GM19463 (cell line): ENCODE measurements around the gene ENAH.
A peak's percentile ranks its signal among the peaks of the same experiment; 100 is the strongest.
"Not testable (repeated sequence)": the region's sequence is repeated elsewhere in the genome, so short reads cannot be mapped to it uniquely, and the experiment has no call there.

Source experiments
- ATAC-seq: cut with Tn5 transposase; IDR thresholded peaks from one replicate; pipeline ENCODE4 v1.9.1; 2021; ENCODE audit warnings: mild to moderate bottlenecking, moderate library complexity; ENCODE audit not compliant: unreplicated experiment

Gene ENAH

DNA sequence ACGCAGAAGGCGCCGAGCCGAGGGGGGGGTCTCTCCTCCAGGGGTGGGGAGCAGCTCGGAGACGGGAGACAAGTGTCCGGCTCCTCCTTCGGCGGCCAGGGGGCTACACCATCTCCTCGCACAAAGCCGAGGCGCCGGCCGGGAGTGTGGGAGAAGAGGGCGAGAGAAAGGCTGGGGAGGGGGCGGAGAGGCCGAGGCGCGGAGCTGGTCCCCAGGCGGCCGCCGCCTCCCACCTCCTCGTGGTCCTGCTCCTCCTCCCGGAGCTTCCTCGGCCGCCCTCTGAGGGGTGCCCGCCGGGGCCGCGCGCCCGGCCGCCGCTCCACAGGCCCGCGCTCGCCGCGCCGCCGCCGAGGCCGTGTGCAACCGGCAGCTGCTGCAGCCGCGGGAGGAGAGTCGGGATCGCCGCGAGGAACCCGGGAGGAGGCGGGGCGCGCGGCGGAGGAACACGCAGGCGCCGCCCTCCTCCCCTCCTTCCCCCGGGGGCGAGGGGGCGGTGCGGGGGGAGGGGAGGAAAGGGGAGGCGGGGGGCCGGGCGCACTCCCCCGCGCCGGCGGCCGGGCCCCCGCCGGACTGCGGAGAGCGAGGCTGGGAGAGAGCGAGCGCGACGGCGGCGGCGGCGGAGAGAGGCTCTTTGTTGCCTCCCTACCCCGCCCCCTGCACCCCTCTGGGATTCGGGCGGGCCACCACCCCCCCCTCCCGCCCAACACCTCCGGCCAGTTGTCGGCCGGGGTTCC lies at the start of gene ENAH:
ENAH (minus strand) TSS at position 395 of the 734 bp plus-strand sequence. CDS start 433 bp downstream, outside the sequence.
- ATAC-seq, result peak; percentile 78

DNA sequence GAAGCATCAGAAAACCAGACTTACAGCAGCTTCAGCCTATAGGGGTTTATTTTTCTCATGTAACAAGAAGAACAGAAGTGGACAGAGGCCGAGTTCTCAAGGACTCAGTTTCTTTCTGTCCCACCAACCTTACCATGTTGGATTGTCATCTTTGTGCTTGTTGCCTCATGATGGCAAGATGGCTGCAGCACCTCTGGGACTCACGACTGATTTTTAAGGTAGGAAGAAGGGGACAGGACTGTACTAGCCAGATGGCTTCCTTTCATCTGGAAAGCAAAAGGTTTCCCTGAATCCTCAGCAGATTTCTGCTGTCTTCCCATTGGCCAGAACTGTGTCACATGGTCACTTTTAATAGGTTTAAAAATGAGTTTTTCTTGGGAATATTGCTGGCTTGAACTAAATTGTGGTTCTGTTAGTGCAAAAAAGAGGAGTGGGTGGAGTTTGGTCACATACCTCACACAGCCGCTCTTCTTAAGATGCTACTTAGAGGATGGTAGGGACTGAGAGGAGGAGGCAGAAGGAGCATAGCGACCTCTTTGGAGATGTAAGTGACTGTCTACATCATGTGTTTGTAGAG lies 48.1 kb upstream of the ENAH start:
- no peak for ATAC-seq

DNA sequence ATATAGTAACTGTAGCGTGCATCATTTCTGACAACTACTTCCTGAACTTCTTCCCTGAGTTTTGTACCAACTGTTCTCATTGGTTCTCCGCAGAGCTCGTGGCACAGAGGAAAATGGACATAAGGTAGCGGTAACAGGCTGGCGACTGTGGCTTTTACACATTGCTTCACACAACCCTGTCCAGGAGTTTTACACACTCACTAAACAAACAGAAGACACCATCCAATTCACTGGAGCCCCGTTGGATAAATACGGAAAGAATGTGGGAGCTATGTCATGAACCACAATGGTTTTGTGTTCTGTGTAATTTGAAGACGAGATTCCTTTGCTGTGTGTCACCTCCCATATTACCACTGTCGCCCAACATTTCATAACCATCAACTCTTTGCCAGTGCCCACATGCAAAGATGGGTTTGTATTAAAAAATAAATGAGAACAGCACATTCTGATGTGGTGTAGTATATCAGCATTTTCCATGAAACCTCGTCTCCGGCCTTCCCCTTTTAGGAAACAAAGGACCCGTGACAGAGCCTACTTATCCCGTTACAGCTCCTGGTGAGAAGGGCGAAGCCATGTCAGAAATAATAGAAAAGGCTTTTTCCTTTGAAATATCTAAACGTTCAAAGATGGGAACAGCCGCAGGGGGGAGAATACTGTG lies 47.4 kb upstream of the ENAH start:
- ATAC-seq, result no peak

DNA sequence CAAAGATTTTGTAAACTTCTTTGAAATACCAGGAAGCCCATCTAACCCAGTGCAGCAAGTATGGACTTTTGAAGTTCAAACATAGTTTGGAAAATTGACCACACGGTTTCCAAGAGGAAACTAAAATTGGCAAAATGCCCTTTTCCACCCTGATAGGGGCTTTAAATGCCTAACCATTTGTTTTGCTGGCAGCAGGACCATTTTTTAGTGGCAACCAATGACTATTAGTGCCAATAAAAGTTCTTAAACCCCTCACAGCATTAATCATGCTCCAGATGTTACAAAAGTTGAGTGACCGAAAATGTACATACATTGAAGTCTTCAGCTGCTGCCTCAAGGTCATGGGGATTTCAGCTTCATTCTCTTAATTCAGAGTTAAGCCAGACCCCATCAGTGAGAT lies 46.4 kb upstream of the ENAH start:
- no peak for ATAC-seq

DNA sequence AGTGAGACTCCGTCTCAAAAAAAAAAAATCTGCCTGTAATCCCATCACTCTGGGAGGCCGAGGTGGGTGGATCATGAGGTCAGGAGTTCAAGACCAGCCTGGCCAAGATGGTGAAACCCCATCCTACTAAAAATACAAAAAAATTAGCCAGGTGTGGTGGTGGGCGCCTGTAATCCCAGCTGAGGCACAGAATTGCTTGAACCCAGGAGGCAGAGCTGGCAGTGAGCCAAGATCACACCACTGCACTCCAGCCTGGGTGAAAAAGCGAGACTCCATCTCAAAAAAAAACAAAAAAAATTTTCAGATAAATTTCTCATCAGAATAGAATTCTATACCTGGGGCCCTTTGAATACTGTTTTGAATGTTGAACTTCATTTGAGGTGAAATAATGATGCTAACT lies 45.3 kb upstream of the ENAH start:
- ATAC-seq, result not testable (repeated sequence)

DNA sequence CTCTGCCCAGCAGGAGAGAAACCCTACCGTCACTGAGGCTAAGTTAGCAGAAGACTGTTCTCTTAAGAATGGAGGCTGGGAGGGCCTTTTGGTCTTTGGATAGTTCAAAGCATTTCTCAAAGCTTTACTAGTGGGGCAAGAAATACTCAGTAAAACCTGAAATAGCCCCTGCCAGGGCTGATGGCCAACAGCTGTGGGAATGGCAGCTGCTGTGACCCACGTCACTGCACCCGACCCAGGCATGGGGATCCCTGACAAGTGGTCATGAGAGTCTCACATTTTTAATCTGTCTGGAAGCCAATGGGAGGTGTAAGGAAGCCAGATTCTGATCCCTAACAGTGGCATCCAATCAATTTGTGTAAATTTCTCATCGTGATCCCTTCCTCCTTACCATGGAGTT lies 44.5 kb upstream of the ENAH start:
- no peak for ATAC-seq

DNA sequence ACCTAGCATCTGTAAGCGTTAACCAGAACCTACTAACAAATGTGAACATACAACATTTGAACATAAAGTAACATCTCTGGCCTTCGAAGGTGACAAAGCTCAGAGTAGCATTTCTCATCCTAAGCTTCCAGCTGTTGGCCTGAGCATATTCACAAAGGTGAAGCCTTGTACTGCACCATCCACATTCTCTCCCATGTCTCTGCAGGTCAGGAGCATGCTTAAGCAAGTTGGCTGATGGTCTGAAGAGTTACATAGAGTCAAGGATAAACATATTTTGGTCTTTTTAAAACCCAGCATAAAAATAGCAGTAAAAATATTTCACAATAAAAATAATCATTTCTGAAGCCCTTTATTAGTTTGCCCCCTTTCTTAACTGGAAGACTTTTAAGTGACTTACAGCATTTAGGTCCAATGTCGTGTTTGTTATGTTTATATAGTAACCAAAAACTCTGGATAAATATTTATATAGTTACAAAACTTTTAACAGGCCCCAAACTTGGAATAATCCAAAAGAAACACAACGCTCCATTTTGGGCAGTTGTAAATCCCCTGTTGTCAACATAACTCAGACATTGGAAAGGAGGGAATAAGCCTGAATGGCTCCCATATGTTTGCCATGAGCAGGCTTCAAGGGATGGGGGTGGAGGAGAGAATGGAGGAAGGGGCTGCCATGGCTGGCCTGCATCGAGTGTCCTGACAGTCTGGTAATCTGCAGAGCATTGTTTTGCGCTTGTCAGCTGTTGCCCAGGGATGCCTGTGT lies 42.8 kb upstream of the ENAH start:
- no peak for ATAC-seq

DNA sequence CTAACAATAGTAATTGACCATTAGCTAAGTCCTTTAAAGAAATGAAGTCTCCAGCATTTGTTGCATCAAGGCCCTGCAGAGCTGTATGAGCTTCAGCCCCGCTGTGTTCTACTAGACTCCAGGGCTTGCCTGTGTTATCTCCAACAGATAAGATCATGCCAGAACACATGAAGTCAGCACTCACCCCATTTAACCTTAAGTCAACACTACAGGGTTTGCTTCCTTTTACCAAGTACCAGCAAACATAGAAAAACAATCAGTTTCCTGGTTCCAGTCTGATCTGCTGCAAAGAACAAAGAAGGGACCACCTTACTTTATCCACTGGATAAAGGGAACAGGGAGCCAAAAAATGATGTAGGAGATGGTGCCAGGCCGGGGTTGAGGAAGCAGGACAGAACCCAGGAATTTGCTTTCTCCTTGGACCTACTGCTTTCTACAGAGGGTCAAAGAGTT lies 41.3 kb upstream of the ENAH start:
- ATAC-seq, result no peak

DNA sequence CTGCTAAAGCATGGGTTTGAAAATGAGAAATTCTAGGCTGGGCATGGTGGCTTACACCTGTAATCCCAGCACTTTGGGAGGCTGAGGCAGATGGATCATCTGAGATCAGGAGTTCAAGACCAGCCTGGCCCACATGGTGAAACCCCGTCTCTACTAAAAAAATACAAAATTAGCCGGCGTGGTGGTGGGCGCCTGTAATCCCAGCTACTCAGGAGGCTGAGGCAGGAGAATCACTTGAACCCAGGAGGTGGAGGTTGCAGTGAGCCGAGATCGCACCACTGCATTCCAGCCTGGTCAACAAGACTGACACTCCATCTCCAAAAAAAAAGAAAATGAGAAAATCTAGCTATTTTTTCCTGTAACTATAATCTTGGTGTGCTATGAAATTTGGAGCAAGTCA lies 40.8 kb upstream of the ENAH start:
- not testable (repeated sequence) for ATAC-seq

DNA sequence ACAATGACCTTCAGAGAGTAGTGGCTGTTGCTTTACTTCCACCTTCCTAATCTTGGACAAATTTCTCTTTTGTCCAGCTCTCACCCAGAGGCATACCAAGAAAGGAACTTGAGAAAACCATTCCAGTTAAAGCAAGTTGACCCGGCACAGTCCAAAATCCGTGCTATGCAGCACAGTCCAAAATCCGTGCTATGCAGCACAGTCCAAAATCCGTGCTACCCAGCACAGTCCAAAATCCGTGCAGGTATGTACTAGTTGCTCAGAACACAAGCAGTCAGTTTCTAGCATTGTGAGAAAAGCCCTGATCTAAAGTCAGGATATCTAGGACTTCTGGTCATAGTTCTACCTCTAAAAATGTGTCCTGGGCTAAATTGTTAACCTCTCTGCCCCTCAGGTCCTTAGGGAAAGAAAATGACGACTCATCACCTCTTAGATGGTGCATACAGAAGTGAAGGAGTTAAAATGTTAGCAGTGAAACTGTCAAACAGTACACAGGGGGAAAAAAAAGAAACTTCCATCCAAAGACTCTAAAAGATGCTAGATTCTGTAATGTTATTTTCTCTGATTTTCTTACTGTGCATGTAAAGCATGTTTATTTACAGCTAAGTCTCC lies 40.3 kb upstream of the ENAH start:
- no peak for ATAC-seq

DNA sequence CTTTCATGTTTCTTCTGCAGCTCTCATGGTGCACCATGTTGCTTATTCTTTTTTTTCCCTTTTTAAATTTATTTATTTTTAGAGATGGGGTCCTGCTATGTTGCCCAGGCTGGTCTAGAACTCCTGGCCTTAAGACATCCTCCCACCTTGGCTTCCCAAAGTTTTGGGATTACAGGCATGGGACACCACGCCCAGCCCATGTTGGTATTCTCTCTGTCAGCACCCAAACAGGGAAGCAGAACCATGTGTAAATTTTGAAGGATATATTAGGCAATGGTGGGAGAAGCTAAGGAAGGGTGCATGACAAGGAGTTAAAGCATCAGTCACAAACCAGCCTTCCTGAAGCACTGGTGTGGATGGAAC lies 39.6 kb upstream of the ENAH start:
- ATAC-seq, result no peak

DNA sequence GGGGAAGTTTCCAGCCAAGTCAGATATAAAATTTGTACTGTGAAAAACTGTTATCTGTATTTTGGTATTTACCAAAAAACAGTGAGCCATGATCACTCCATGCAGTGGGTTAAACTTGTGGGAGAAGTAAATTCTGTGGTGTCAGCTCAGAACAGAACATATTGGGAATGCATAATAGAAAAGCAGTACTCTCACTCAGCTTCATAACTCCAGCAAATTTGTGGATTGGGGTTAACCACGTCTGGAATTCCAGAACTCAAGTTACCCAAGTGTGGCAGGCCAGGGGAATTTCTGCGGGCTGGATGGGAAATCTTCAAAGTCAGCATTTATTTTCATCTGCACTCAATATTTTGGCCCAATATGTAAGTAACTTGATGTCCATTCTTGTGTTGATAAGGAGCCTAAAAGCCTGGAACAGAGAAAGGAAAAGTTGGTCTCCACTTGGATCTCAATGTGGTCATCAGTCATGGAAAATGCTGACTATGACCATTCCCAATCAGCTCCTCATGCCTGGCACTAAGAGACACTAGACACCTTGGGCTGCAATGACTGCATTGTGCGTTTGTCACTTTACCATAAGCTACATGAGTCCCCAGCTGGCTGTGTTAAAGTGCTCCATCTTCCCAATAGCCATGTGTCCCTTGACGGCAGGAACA lies 39.1 kb upstream of the ENAH start:
- no peak for ATAC-seq

DNA sequence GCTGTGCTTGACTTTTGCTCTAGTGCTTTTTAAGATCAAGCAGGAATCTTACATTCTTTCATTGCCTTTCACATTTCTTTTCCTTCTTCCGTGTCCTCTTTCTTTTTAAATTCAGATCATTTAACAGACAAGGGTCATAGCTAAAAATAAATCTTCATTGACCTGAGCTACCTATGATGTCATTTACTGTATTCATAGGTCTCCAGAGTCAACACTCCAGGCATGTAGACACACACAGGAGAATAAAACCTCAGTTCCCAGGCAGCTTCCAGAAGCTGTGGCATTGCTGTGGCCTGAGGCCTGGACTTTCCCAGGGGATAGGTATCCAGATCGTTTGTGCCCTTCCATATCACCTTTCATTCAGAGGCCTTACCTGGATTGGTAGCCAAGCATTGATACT lies 38.5 kb upstream of the ENAH start:
- ATAC-seq, result no peak

DNA sequence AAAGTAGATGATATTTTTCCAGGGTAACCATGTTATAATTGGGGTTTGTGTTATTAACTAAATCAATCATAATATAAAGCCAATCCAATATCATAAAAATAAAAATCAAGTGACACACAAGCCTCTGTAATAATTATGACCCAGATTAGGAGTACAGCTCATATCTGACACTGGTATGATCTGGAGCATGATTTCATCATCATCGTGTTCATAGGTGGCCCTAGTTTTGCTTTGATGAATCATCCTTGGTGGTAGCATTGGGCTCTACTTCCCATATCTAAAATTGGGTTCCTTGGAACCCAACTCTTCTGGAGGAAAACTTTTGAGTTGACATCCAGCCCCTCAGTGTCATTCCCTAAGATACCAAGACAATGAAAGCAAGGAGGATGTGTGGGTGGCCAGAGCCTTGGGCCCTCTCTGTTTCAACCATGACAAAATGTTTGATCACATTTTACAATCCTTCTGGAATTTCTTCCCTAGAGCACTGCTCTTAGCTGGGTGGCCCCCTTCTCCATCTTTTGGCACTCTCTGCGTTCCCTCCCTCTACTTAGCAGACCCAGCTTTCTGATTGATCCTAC lies 37.0 kb upstream of the ENAH start:
- ATAC-seq, result no peak

DNA sequence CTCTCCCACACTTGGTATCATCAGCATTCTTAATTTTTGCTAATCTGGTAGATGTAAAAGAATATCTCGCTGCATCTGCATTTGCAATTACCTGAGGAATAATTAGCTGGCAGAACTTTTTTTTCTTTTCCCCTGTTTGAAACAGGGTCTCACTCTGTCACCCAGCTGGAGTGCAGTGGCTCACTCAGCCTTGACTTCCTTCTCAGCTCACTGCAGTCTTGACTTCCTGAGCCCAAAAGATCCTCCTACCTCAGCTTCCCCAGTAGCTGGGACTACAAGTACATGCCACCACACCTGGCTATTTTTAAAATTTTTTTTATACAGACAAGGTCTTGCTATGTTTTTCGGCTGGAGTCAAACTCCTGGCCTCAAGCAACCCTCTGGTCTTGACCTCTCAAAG lies 35.4 kb upstream of the ENAH start:
- no peak for ATAC-seq

DNA sequence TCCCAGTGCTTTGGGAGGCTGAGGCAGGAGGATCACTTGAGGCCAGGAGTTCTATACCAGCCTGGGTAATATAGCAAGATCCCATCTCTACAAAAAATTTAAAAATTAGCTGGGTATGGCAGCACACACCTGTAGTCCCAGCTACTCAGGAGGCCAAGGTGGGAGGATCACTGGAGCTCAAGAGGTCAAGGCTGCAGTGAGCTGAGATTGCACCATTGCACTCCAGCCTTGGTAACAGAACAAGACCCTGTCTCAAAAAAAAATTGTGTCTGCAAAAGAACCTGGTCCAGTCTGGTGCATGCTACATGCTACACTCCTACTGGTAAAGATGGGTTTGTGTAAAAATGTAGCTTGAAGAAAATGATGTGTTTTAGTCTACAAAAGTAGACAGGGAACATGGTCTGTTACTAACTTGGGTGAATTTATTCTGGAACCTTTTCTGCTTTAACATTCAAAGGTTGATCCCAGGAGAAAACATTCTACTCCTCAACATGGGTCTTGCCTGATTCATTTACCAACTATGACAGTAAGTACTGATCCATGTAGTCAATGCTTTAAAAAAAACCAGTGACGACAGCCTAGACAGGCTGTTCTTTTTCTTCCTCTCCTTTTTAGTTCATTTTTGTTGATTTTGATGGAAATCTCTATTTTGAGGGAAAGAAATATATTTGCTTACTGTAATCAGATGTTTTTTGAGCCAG lies 32.7 kb upstream of the ENAH start:
- no peak for ATAC-seq

DNA sequence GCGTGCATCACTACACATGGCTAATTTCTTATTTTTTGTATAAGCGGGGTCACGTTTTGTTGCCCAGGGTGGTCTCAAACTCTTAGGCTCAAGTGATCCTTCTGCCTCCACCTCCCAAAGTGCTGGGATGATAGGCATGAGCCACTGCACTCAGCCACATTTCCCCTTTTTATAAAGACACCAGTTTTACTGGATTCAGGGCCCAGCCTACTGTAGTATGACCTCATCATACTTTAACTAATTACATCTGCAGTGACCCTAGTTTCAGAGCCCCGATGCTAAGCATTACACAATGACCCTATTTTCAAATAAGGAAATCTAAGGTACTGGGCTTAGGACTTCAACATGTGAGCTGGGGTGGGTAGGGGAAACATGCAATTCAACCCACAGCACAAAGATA lies 31.8 kb upstream of the ENAH start:
- no peak for ATAC-seq

DNA sequence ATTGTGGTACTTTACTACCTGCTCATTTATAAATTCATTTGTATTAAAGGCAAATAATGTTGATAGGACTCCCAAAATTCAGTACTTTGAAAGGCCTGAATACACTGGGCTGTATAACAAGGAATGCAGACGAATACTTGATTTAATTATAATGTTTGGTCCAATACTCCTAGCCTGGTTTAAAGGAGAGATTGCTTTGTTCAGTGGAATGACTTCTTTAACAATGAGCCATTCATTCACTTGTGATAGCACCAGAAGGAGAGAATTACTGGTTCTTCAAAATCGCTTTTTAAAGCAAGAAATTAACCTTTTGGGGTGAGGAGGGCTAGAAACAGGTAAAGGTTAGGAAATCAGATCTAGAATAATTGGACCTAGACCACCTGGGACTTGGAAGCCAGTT lies 28.3 kb upstream of the ENAH start:
- no peak for ATAC-seq

DNA sequence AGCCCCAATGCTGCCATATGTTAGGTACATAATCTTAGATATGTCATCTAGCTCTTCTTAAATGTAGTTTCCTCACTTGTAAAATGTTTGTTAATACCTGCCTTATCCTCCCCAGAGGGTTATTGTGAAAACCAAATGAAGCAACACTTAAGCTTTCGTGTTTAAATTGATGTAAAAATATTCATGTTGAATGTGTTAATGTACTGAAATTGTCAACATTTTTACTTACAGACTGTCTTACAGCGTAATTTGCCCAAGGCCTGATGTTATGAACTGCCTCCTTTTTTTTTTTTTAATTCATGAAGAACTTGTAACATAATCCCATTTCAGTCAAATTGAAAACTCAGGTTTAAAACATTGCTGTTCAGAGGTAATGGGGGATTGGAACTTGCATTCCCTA lies 25.6 kb upstream of the ENAH start:
- no peak for ATAC-seq
